Liver (tissue), 9 donors: ENCODE data around the gene FMO4. TPM values are rescaled to one million over a fixed set of nuclear protein-coding genes. Genes with fewer than 3 reads are reported as not detected.

Experiments
- DNase-seq: peaks from one replicate; pipeline ENCODE4 v3.0.0-alpha.2; 2017; ENCODE audit warnings: low spot score
- H3K27ac ChIP-seq, 2 donors: one replicate each; pipeline ENCODE4 v1.7.0; 2013; ENCODE audit warnings: inconsistent platforms in 2 of 2, low read length in 2 of 2, control low read depth in 1 of 2, low read depth in 1 of 2, mild to moderate bottlenecking in 1 of 2
- H3K27me3 ChIP-seq, 4 donors: one replicate each; pipeline versions ENCODE4 v1.6.1 to v1.7.0; 2013; ENCODE audit warnings: low read length in 3 of 4, inconsistent platforms in 1 of 4, mild to moderate bottlenecking in 1 of 4, moderate library complexity in 1 of 4; ENCODE audit not compliant: control insufficient read depth in 4 of 4, insufficient read depth in 4 of 4
- H3K36me3 ChIP-seq, 4 donors: one replicate each; pipeline versions ENCODE4 v1.6.1 to v1.7.0; 2013; ENCODE audit warnings: low read length in 3 of 4, mild to moderate bottlenecking in 3 of 4, low read depth in 1 of 4, moderate library complexity in 1 of 4; ENCODE audit not compliant: control insufficient read depth in 4 of 4, insufficient read depth in 3 of 4
- H3K4me1 ChIP-seq, 4 donors: one replicate each; pipeline versions ENCODE4 v1.6.1 to v1.7.0; 2013; ENCODE audit warnings: low read length in 3 of 4, mild to moderate bottlenecking in 3 of 4, moderate library complexity in 1 of 4; ENCODE audit not compliant: control insufficient read depth in 4 of 4, insufficient read depth in 4 of 4
- H3K4me3 ChIP-seq, 3 donors: one replicate each; pipeline versions ENCODE4 v1.6.1 to v1.7.0; 2013; ENCODE audit warnings: low read length in 3 of 3, control low read depth in 1 of 3, low read depth in 1 of 3, mild to moderate bottlenecking in 1 of 3
- H3K9ac ChIP-seq, 2 donors: one replicate each; pipeline ENCODE4 v1.7.0; 2013; ENCODE audit warnings: low read length in 2 of 2, mild to moderate bottlenecking in 2 of 2, moderate library complexity in 2 of 2, control low read depth in 1 of 2, low read depth in 1 of 2
- H3K9me3 ChIP-seq, 4 donors: one replicate each; pipeline versions ENCODE4 v1.6.1 to v1.7.0; 2013; ENCODE audit warnings: low read length in 3 of 4; ENCODE audit not compliant: control insufficient read depth in 4 of 4
- CTCF ChIP-seq: fragments of 150-350 bp; IDR thresholded peaks from 2 replicates; pipeline ENCODE4 v1.5.1; 2017; ENCODE audit warnings: improper control_type of control experiment, low read depth, low read length; ENCODE audit not compliant: missing input control
- EGR1 ChIP-seq, 2 donors: IDR thresholded peaks; 2 replicates each; pipeline ENCODE4 v1.6.1; 2016 to 2018; ENCODE audit warnings: antibody characterized with exemption in 2 of 2, low read depth in 2 of 2
- FOXA1 ChIP-seq: IDR thresholded peaks from 2 replicates; pipeline ENCODE4 v1.6.1; 2016; ENCODE audit warnings: antibody characterized with exemption
- FOXA2 ChIP-seq: IDR thresholded peaks from 2 replicates; pipeline ENCODE4 v1.6.1; 2016; ENCODE audit warnings: antibody characterized with exemption
- GABPA ChIP-seq, 2 donors: IDR thresholded peaks in 1 of 2; conservative IDR thresholded peaks in 1 of 2; 2 replicates each; pipeline ENCODE4 v1.6.1; 2016; ENCODE audit warnings: antibody characterized with exemption in 2 of 2, mild to moderate bottlenecking in 1 of 2, moderate library complexity in 1 of 2
- HNF4A ChIP-seq, 2 donors: conservative IDR thresholded peaks; 2 replicates each; pipeline ENCODE4 v1.6.1; 2016; ENCODE audit warnings: antibody characterized with exemption in 2 of 2, mild to moderate bottlenecking in 2 of 2
- HNF4G ChIP-seq: IDR thresholded peaks from 2 replicates; pipeline ENCODE4 v1.6.1; 2016; ENCODE audit warnings: antibody characterized with exemption
- JUND ChIP-seq, 2 donors: IDR thresholded peaks; 2 replicates each; pipeline ENCODE4 v1.6.1; 2016; ENCODE audit warnings: antibody characterized with exemption in 2 of 2
- MAX ChIP-seq: IDR thresholded peaks from 2 replicates; pipeline ENCODE4 v1.6.1; 2016; ENCODE audit warnings: antibody characterized with exemption
- NR2F2 ChIP-seq: IDR thresholded peaks from 2 replicates; pipeline ENCODE4 v1.6.1; 2016; ENCODE audit warnings: antibody characterized with exemption
- RAD21 ChIP-seq, 2 donors: IDR thresholded peaks; 2 replicates each; pipeline ENCODE4 v1.6.1; 2016; ENCODE audit warnings: antibody characterized with exemption in 2 of 2, mild to moderate bottlenecking in 2 of 2
- RXRA ChIP-seq, 2 donors: IDR thresholded peaks; 2 replicates each; pipeline ENCODE4 v1.6.1; 2017 to 2018; ENCODE audit warnings: antibody characterized with exemption in 2 of 2, mild to moderate bottlenecking in 1 of 2
- SP1 ChIP-seq: IDR thresholded peaks from 2 replicates; pipeline ENCODE4 v1.6.1; 2018; ENCODE audit warnings: antibody characterized with exemption, mild to moderate bottlenecking
- TAF1 ChIP-seq: conservative IDR thresholded peaks from 2 replicates; pipeline ENCODE4 v1.6.1; 2016; ENCODE audit warnings: antibody characterized with exemption, mild to moderate bottlenecking
- YY1 ChIP-seq: IDR thresholded peaks from 2 replicates; pipeline ENCODE4 v1.6.1; 2016; ENCODE audit warnings: antibody characterized with exemption, mild to moderate bottlenecking
- ZBTB33 ChIP-seq: IDR thresholded peaks from 2 replicates; pipeline ENCODE4 v1.6.1; 2016; ENCODE audit warnings: antibody characterized with exemption
- WGBS: extraction: QIAGEN DNeasy Blood & Tissue Kit; methylation state at CpG from one replicate; pipeline ENCODE4 v1.1.7; 2013; 5-methylcytosine and 5-hydroxymethylcytosine counted together
- polyA plus RNA-seq, 2 donors: library from polyadenylated mRNA; stranded (reverse) in 1 of 2; unstranded in 1 of 2; fragments of 200-250 nt in 1 of 2; fragments of >200 nt in 1 of 2; fragmentation: Nextera tagmentation in 1 of 2; extraction: Ambion mirVana in 1 of 2; gene quantifications; one replicate each; pipeline versions ENCODE4 v1.2.1 to v1.2.3, GENCODE V29; 2013 to 2015
- total RNA-seq, 2 donors: library from RNA; depleted of rRNA; stranded (reverse); fragments of >200 nt; gene quantifications; one replicate each; pipeline ENCODE4 v1.2.3, GENCODE V29; 2014
- donor health status: healthy.
- donor health status: healthy.
- donor health status: healthy.
- donor health status: healthy.
- donor health status: healthy.

FMO4 gene
- total and polyA plus RNA-seq, 4 donors: 7.2 to 26.9 (median 9.3) TPM

- Histone ChIP-seq H3K9ac (no peak overlapping the region), H3K9me3 (no peaks in the 10 kb centered on the region), H3K27me3 (no peaks in the 10 kb centered on the region), H3K27ac (no peak overlapping the region), H3K36me3 (no peaks in the 10 kb centered on the region), H3K4me3 (no peak overlapping the region), H3K4me1 (no peaks in the 10 kb centered on the region)
- TF ChIP-seq EGR1 (IDR thresholded peaks at IDR 0.05; ENCODE audit: low read depth in 2 of 2): no peak
- no peak for TF ChIP-seq RAD21 (IDR thresholded peaks at IDR 0.05)
- TF ChIP-seq YY1: no peak
- no peak for TF ChIP-seq ZBTB33
- 72% methylated on average over 2 of the region's 2 CpGs for WGBS
- no peak for DNase-seq
Measured at GRCh38 chr1:171265686-171266085, 48.3 kb upstream of the FMO4 start.

- no peaks in the 10 kb centered on the region for H3K36me3 ChIP-seq
- no peaks in the 10 kb centered on the region for H3K27me3 ChIP-seq
- WGBS: 84% methylated on average over 4 of the region's 4 CpGs
- H3K4me1 ChIP-seq: no peaks in the 10 kb centered on the region
- H3K27ac ChIP-seq: no peak overlapping the region
- TF ChIP-seq ZBTB33: no peak
- no peak for TF ChIP-seq MAX
- TF ChIP-seq EGR1 (IDR thresholded peaks at IDR 0.05; ENCODE audit: low read depth in 2 of 2): no peak
- no peak for TF ChIP-seq SP1
- TF ChIP-seq RAD21 (IDR thresholded peaks at IDR 0.05): no peak
- no peak for TF ChIP-seq CTCF
- TF ChIP-seq GABPA (IDR thresholded peaks at IDR 0.05 in 1 of 2, conservative IDR thresholded peaks at IDR 0.05 in 1 of 2): no peak
- no peak for TF ChIP-seq HNF4G
- TF ChIP-seq FOXA1: no peak
- no peak for TF ChIP-seq TAF1
- TF ChIP-seq FOXA2: no peak
- no peak for TF ChIP-seq RXRA (IDR thresholded peaks at IDR 0.05)
- no peaks in the 10 kb centered on the region for H3K9me3 ChIP-seq
- no peak overlapping the region for H3K9ac ChIP-seq
- no peak overlapping the region for H3K4me3 ChIP-seq
- DNase-seq: no peak
Measured at GRCh38 chr1:171266930-171267329, 47.1 kb upstream of the FMO4 start.

GRCh38 chr1:171267391-171267790 is 46.6 kb upstream of the FMO4 start:
- H3K27ac ChIP-seq: no peak overlapping the region
- H3K4me3 ChIP-seq: no peak overlapping the region
- no peaks in the 10 kb centered on the region for H3K4me1 ChIP-seq
- 72% methylated on average over 1 of the region's 1 CpG for WGBS
- H3K36me3 ChIP-seq: no peaks in the 10 kb centered on the region
- H3K9me3 ChIP-seq: no peaks in the 10 kb centered on the region
- no peaks in the 10 kb centered on the region for H3K27me3 ChIP-seq
- H3K9ac ChIP-seq: no peak overlapping the region
- DNase-seq: no peak
- TF ChIP-seq CTCF (no peak), YY1 (no peak), JUND (IDR thresholded peaks at IDR 0.05) (no peak), HNF4A (conservative IDR thresholded peaks at IDR 0.05) (no peak), HNF4G (no peak), FOXA1 (no peak), NR2F2 (no peak), RAD21 (IDR thresholded peaks at IDR 0.05) (no peak), TAF1 (no peak)
